HUDEP-2 (cell line): ENCODE measurements around the gene JPH3.
A peak's percentile ranks its signal among the peaks of the same experiment; 100 is the strongest.

Experiments
- DNase-seq, 76 experiments: peaks; one replicate each; lab custom pipeline; 2025; ENCODE audit not compliant: unreplicated experiment in 76 of 76; lab: John Stamatoyannopoulos, UW

JPH3 gene

GRCh38 chr16:87729266-87729954 lies 127.1 kb downstream of the JPH3 start:
- DNase-seq, result no peak

DNA sequence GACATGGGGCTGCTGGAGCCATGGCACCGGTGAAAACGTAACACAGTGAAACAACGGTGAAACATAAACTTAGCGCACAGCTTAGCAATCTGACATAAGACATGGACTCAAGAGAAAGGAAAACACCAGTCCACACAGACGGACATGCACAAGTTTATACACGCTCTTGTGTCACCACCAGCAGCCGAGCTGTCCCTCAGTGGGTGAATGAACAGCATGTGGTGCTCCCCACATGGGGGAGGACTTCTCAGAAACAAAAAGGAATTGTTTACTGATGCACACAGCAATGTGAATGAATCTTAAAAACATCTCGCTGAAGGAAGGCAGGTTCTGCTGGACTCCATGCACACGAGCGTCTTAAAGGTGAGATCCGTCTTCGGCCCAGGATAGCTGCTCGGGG lies 129.3 kb downstream of the JPH3 start:
- no peak for DNase-seq

GRCh38 chr16:87733190-87733589 lies 130.9 kb downstream of the JPH3 start:
- DNase-seq, result no peak

DNA sequence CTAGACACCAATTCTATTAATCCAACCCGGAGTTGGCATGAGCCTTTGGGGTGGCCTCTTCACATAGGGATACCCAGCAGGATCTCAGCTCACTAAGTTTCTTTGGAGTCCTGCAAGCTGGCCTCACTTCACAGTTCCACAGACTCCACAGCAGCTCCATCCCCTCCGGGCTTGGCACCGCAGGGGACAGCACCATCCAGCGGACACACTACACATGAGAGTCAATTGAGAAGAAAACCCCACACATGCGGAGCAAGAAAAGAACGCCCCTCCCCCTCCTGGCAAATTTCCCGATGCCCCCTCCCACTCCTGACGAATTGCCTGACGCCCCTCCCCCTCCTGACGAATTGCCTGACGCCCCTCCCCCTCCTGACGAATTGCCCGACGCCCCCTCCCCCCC lies 132.3 kb downstream of the JPH3 start:
- no peak for DNase-seq

DNA sequence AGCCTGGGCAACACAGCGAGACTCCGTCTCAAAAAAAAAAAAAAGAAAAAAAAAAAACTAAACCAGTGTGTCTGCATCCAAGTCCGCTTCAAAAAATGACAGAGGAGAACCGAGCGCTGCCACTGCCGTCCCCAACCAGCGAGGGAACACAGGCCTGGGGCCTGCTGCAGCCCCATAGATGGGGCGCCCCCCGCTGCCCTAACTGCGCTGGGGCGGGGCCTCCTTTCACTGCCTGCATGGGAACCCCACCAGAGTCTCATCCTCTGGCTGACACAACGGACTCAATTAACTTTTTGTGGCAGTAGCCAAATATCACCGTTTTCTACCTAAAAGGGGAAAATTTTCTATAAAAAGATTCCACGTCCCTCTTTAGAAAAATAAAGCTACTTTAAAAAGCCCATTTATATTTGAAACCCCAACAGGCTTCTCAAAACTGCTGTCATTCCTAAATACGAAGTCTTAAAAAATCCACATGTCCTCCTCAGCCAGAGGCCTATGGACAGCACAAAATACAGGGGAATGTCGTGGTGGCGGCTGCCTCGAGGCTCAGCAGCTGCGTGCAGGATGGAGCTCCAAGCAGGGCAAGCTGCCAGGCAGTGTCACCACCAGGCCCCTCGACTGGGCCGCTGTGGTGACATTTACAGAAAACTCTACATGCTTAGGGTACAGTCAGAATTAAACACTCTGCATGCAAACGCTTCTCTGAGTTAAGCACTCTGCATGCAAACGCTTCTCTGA lies 133.1 kb downstream of the JPH3 start:
- no peak for DNase-seq

- DNase-seq, result no peak
Measured at GRCh38 chr16:87736008-87736382, 133.7 kb downstream of the JPH3 start.

GRCh38 chr16:87739801-87740200 lies 137.5 kb downstream of the JPH3 start:
- DNase-seq, result no peak

DNA sequence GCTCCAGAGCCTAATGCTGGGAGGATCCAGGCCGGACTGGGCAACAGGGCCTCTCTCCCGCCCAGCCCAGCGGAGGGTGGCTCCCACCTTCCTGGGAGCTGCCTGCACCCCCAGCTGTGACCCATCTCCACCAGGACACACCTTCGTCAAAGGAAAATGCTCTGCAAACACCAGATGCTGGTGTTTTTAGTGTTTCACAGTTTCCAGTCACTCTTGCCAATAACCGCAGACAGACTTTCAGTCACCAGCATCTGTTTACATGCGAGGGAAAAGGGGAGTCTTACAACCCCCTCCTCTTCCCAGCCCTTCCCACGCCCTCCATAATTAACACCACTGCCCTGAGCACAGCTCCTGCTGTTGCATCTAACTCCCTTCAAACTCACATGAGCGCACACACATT lies 138.1 kb downstream of the JPH3 start:
- no peak for DNase-seq

- no peak for DNase-seq
Measured at GRCh38 chr16:87740909-87741424, 138.7 kb downstream of the JPH3 start.

DNA sequence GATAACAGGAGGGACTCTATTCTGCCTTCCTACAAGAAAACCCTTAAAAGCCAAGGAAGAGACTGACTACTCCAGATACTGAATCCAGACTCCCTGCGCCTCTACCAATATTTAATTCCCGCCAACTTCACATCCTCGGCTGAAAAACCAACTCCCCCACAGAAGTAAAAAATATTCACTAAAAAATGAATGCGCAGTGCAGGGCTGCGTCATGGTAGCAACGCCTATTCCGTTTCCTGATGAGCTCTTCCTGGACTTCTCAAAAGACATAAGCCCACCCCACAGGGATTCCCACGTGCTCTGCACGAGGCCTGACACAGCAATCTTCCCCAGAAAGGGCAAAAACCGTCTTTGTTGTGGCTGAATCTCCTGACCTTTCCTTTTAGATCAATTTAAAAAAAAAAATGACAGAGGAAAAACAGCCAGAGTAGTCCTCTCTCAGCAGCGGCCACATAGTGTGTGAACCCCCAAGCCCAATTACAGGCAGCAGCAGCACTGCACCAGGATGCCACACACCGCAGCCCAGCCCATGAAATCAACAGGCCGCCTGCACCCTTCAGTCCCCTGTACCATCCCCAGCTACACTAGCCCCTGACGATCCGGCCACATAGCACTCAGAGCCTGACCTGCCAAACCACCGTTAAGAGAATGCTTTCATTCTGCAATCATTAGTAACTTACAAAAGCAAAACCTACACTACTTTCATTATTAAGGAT lies 139.6 kb downstream of the JPH3 start:
- no peak for DNase-seq

DNA sequence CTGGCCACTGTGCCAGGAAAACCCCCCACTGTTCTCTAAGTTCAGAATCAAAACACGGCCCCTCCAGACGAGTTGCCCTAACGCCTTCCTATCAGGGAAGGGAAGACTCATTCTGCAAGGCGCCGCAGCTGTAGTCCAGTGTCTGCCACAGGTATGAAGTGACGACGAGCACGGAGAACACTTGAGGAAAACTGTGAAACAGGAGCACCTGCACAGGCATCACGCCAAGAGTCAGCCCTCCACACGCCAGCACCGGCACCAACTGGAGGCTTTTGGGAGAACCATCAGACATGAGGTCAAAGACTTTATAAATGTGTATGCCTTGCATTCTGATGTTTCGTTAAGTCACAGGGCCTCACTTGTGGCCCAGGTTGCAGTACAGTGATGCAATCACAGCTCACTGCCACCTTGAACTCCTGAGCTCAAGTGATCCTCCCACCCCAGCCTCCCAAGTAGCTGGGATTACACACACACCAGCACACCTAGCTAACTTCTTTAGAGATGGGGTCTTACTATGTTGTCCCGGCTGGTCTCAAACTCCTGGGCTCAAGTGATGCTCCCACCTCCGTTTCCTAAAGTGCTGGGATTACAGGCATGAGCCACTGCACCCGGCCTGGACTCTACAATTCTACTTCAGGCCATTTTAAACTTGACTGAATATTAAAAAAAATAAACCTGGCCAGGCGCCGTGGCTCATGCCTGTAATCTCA lies 140.6 kb downstream of the JPH3 start:
- DNase-seq, result no peak

DNA sequence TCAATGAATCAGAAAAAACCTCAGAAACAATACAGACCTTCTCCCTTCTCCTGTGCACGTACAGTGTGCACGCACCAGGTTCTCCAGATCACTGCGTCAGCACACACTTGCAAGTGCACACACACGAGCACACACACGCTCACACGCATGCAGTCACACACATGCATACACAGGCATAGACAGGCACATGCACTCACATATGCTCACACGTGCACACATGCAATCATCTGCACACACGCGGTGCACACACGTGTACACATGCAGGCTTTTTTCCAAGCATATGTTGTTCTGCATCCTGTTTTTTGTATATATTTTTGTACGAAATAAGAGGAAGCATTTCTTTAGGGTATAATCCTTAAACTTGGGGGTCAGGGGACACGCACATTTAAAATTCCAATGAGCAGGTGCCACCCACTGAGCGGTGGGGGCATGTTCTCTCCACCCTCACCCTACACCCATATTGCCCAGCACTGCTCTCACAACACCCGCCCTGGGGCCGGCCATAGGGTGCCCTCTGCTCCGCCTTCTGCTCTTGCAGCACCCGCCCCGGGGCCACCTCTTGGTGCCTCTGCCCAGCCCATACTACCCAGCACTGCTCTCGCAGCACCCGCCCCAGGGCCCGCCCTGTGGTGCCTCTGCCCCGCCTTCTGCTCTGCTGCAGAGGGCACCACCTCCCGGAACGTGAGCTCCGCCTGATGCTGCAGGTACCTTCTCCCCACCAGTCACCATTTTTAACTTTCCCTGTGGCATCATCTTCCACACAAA lies 142.6 kb downstream of the JPH3 start:
- peak in 56 of 76 experiments; percentile 6 to 76 (median 46) for DNase-seq

- no peak for DNase-seq
Measured at GRCh38 chr16:87746178-87746577, 143.9 kb downstream of the JPH3 start.
